Stimulated activated CD8-positive, alpha-beta memory T cell treated with anti-CD3 and anti-CD28 coated beads, Interleukin-12 subunit alpha, Interleukin-12 subunit beta, amount 100 ng/mL, for 4 hours (primary cell): ENCODE data around the gene MTSS2.

Source experiments
- DNase-seq: peaks from one replicate; pipeline ENCODE4 v3.0.0-alpha.2; 2020; ENCODE audit warnings: low read depth

MTSS2 gene

GRCh38 chr16:70685938-70686375, at the start of gene MTSS2:
MTSS2 (minus strand) TSS chr16:70686053; CDS start chr16:70685791, 262 bp downstream.
- peak; percentile 13 for DNase-seq

GRCh38 chr16:70735141-70735979, 49.5 kb upstream of the MTSS2 start:
- DNase-seq: no peak

DNA sequence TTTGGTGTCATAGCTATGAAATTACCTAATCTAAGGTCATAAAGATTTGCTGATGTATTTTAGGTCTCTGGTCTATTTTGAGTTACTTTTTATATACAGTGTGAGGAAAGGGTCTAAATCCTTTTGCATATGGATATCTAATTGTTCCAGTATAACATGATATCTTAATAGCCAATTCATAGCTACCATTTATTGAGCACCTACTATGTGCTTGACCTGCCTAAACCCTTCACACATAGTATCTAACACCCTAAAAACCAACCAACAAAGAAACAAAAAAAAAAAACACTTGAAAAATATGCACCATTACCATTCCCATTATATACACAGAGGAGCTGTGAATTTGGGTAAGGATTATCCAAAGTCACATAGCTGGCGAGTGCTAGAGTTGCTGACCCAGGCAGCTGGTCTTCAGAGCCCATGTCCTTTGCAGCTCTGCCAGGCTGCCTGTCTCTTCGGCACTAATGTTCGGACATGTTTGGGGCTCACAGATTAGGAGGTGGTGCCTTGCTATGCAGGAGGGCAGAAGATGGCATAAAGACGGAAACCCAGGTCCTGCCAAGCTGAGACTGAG, 48.8 kb upstream of the MTSS2 start:
- DNase-seq: no peak

GRCh38 chr16:70730944-70731343, 45.1 kb upstream of the MTSS2 start:
- DNase-seq: no peak

GRCh38 chr16:70730031-70730430, 44.2 kb upstream of the MTSS2 start:
- no peak for DNase-seq

DNA sequence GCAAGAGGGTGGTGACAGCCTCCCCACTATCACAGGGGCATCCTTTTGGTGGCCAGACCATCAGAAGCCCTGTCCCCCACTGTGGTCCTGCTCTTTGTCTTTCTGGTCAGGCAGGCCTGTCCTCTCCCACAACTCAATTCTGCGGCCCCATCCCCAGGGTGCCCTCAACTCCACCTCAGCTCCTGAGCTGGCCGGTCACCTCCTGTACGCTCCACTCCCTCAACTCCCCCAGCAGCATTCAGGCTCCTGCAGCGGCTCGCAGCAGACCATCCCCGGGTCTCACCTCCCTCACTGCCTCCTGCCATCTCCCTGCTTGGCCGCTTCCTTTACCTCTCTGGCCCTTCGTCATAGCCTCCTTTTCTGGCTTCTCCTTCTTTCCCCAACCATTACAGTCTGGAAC, 43.4 kb upstream of the MTSS2 start:
- DNase-seq: no peak

- no peak for DNase-seq
Measured at GRCh38 chr16:70728150-70728549, 42.3 kb upstream of the MTSS2 start.

- DNase-seq: no peak
Measured at GRCh38 chr16:70726892-70727361, 41.1 kb upstream of the MTSS2 start.

- no peak for DNase-seq
Measured at GRCh38 chr16:70725912-70726828, 40.3 kb upstream of the MTSS2 start.

- DNase-seq: no peak
Measured at GRCh38 chr16:70725024-70725911, 39.4 kb upstream of the MTSS2 start.

GRCh38 chr16:70724146-70725023, 38.5 kb upstream of the MTSS2 start:
- DNase-seq: no peak

DNA sequence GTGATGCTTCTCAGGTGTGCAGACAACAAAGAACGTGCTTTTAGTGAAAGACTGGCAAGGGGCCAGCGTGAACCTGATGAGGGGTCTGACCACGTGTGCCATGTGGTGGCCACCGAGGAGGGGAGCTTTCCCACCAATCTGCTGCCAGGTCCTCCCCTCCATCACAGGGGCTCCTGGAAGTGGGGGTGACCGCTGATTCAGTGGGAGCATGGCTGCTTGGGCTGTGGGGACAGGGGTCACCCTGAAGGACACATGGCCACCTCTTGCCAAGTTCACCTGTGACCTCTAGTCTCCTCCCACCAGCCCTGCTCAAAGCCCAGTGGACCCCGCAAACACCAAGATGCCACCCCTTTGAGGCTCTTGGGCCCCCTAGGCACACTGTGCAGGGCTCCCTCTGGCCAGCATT, 37.9 kb upstream of the MTSS2 start:
- no peak for DNase-seq

DNA sequence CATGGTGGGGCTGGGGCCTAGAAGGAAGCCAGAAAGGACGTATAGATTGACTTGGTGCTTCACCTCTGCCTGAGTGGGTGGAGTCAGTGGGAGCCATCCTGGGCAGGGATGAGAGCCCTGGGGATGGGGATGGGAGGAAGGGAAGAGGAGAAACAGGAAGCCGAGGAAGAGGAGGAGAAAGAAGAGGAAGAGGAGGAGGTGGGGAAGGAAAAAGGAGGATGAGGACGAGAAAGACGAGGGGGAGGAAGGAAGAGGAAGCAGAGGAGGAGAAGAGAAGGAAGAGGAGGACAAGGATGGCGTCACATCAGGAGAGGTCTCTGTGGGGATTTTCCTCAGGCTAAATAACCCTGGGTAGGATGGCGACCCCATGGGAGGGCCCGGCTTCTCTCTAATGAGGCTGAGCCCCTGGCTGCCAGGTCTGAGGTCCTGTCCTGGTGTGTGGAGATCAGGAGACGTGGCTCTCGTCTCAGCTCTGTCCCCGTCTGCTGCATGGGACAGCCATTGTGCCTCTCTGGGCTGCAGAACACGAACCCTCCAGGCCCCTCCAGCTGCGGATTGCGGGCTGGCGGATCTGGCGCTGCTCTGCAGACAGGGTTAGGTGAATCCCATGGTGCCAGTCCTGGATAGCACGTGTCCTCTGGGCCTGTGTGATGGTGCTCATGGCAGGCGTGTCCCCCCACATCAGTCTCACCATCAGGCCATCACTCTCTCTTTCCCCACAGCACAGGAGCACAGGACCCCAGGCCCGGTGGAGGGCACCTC, 35.5 kb upstream of the MTSS2 start:
- no peak for DNase-seq

DNA sequence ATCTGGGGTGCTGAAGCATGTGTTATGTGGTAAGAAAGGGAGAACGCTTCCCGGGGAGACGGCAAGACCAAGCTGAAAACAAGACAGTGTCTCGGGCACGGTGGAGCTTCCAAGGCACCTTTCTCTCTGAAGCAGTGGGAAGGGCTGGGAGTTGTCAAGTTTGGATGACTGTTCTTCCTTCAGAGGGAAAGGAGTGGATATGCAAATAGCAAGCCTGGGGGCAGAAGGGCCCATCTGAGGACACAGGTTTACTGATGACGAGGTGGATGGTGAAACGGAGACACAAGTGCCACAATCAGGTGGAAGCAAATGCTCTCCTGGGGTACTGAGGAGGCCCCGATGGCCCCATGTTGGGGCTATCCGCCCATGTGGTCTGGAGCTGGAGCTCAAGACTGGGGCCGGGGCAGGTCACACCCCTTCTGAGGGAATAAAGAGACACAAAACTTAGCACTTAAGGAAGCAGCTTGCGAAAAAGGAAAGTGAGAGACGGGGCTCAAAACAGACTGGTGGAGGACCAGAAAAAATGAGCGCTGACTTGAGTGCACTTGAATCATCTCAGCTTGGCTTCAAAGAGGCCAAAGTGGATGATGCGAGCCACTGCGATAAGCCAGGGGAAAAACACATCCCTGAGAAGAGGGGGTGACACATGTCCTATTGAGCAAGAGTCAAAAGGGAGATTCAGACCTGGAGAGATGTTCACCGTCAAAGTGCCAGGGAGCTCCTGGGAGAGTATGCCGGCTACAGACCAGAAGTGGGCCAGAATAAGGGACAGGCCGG, 34.8 kb upstream of the MTSS2 start:
- DNase-seq: no peak

DNA sequence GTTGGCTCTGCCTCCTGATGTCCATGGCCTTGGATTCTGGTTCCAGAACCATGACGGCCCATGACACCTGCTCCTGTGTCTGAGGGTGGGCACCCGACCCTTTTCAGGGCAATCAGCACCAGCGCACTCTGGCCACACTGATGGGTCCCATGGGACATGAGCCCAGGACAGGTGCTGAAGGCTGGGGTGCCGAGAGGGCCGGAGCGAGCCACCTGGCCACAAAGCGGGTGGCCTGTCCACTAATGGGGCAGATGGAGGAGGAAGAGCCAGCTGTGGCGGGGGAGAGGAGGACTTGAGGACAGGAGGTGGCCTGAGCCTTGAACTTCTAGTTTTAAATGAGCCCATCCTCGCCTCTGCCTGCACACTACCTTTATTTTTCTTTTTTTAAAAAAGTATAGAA, 31.2 kb upstream of the MTSS2 start:
- no peak for DNase-seq

DNA sequence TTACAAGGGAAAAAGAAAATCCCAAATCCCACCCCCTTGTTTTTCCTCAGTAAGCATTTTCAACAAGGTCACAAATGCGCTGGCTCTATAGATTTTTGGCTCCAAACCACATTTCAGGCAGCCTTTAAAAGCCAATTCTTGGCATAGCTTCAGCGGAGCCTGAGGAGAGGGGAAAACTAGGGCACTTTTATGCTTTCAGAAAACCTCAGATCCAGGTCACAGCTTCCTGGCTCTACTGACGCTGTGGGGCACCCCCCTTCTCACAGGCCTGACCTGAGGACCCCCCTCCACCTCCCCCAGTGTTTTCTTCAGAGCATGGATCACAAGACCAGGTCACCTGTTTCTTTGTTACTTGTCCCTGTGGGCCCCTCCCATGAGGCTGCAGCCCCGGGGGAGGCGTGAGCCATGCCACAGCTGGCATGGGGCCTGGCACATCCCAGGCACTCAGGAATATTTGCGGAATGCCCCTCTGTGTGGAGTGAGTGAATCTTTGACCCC, 30.1 kb upstream of the MTSS2 start:
- no peak for DNase-seq

DNA sequence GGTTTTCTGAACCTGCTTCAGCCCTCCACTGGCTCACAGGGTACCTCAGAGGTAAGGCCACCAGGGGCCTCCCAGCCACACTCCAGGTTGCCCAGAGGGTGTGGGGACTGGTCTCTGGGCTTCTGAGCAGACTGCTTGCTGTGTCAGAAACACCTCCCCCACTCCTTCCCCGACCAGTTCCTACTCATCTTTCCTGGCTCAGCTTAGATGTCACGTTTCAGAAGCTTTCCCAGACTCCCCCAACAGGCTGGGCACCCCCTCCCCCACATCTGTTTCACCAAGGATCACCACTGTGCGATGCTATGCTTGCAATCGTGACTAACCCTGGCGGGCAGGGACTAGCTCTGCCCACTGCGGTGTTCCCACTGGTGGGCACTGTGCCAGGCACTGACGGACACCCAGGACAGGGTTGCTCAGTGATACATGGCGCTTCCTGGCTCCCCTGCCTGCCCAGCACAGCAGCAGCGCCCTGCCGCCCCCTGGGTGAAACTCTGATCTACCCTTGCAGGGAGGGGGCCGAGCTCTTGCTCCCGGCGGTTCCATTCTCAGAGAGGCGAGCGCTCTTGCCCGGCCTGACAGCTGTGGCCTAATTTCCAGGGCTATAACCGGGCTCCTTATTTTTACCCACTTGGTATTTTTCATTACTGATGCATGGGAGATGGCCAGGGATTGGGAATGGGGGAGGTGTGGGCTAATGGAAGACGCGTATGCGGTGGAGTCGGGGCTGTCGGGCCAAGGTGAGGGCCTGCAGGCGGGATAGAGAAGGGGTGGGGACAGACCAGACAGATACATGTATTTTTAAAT, 29.4 kb upstream of the MTSS2 start:
- DNase-seq: no peak

DNA sequence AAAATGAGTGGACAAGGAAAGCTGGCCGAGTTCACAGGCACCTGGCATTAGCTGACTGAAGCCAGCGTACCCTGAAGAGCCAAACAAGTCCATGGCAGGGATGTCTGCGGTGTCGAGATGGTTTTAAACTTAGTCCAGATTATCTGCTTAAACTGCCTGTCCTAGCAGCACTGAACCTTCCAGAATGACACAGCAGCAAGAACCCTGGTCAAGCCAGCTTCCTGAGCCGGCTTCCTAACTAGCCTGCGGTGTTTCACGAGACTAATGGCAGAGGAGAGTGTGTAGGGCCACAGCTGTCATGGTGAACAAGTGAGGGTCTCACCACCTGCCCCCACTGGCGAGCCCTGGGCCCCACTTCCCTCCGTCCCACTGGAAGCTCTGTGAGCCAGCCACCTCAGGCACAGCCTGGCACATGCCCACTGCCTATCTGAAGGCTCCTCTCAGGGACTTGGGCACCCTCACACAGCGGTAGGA, 28.8 kb upstream of the MTSS2 start:
- no peak for DNase-seq
